GM10248 (cell line): ENCODE results near the gene SLIT3.

Experiments
- CTCF ChIA-PET: fragments of 300-600 bp; sonication (Branson Sonifier 250); formaldehyde crosslinking; extraction: SDS; loops from one replicate; lab custom pipeline; 2021; ENCODE audit warnings: antibody characterized with exemption; lab: Yijun Ruan, JAX
- POLR2A ChIA-PET: fragments of 350-650 bp; sonication (Branson Sonifier 250); formaldehyde crosslinking; extraction: SDS; loops from one replicate; lab custom pipeline; 2020; ENCODE audit warnings: antibody characterized with exemption; lab: Yijun Ruan, JAX
- DNase-seq: peaks from one replicate; pipeline ENCODE4 v3.0.0; 2012; ENCODE audit errors: extremely low spot score
- TF ChIP-seq, protein P1 (sequence below): IDR thresholded peaks from 2 replicates; pipeline ENCODE4 v1.5.1; 2012; ENCODE audit warnings: mild to moderate bottlenecking, low read depth; ENCODE audit errors: extremely low read depth, missing control alignments, control extremely low read depth

Gene SLIT3

DNA sequence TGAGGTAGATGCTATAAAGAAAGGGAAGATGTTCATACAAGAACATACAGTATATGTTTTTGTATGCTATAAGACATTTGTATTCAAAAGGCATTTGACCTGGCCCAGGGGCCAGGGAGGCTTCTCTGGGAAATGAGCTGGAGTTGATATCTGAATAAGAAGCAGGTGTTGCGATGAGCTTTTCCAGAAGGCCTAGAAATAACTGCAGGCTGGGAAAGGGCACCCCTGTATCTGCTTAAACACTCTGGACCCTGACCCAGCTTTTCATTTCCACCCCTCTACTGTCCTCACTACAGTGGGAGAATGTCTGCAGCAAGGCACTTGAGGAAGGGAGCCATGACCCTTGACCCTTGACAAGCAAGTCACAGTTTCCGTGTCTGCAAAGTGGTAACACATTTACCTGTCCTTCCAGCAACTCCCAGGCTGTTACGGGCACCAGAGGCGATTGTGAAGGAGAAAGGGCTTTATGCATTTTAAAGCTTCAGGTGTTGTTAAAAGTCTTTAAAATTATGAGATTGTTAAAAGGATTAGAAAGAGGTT lies 633.6 kb downstream of the SLIT3 start:
- DNase-seq = no peak
- CTCF ChIA-PET = interaction anchor here (1.0 to 2.3 kb wide), 4 partner anchors 10 to 46 kb away, joined by 3 to 14 read pairs (median 4); no protein-coding TSS in a partner anchor
- POLR2A ChIA-PET = no interaction called here
- TF ChIP-seq, protein P1, sequence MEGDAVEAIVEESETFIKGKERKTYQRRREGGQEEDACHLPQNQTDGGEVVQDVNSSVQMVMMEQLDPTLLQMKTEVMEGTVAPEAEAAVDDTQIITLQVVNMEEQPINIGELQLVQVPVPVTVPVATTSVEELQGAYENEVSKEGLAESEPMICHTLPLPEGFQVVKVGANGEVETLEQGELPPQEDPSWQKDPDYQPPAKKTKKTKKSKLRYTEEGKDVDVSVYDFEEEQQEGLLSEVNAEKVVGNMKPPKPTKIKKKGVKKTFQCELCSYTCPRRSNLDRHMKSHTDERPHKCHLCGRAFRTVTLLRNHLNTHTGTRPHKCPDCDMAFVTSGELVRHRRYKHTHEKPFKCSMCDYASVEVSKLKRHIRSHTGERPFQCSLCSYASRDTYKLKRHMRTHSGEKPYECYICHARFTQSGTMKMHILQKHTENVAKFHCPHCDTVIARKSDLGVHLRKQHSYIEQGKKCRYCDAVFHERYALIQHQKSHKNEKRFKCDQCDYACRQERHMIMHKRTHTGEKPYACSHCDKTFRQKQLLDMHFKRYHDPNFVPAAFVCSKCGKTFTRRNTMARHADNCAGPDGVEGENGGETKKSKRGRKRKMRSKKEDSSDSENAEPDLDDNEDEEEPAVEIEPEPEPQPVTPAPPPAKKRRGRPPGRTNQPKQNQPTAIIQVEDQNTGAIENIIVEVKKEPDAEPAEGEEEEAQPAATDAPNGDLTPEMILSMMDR = no peak

- ChIA-PET CTCF (interaction anchor here (1.0 kb wide), 1 partner anchor 12 kb away, joined by 3 read pairs; no protein-coding TSS in a partner anchor), POLR2A (no interaction called here)
- TF ChIP-seq, protein P1 = no peak
- DNase-seq = no peak
These were observed 634.6 kb downstream of the SLIT3 start for GRCh38 chr5:168666356-168666755.

- DNase-seq = no peak
- TF ChIP-seq, protein P1 = no peak
- ChIA-PET CTCF (no interaction called here), POLR2A (no interaction called here)
These were observed 637.5 kb downstream of the SLIT3 start for GRCh38 chr5:168663276-168664004.

- ChIA-PET CTCF (no interaction called here), POLR2A (no interaction called here)
- TF ChIP-seq, protein P1 = no peak
- no peak for DNase-seq
These were observed 639.1 kb downstream of the SLIT3 start for GRCh38 chr5:168661593-168662485.

DNA sequence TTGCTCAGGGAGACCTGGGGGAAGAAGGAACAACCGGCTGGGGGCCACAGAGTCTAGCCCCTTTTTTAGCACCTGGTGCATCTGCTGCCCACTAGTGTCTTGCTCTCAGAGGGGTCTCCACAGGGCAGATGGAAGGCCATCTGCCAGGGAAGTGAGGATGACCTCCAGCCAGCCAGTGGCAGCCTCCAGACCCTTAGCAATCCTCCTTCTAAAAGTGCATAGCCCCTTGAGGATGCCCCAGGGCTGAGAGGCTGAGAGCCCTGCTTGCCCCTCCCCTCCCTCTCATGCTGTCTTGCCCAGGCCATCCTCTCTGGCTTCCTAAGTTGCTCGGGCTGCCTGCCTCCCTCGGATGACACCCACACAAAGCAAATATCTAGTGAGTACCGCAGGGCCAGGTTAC lies 640.2 kb downstream of the SLIT3 start:
- ChIA-PET CTCF (no interaction called here), POLR2A (no interaction called here)
- TF ChIP-seq, protein P1 = no peak
- no peak for DNase-seq

DNA sequence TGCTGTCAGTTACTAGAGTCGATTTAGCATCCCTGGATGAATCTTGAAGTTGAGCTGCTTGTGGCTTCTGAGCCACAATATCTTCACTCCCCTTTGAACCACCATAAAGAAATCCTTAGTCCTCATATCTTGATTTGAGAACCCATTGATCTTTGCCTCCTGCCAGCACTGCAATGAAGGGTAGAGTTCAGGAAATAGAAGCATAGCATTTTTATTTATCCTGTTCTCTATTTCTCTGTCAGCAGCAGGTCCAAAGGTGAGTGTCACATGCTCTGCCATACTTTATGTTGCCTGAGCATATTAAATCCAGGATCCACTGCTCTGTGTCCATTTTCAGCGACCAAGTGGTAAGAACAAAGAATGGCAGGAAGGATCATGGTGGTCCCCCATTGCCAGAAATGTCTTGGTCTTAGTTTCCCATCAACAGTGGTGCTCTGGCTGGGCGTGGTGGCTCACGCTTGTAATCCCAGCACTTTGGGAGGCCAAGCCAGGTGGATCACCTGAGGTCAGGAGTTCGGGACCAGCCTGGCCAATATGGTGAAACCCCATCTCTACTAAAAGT lies 641.6 kb downstream of the SLIT3 start:
- CTCF ChIA-PET = interaction anchor here (1.4 kb wide), 1 partner anchor 11 kb away, joined by 4 read pairs; no protein-coding TSS in a partner anchor
- TF ChIP-seq, protein P1 = no peak
- no peak for DNase-seq
- POLR2A ChIA-PET = no interaction called here
